RPMI8226 (cell line): ENCODE measurements around the gene PLEKHA3.
"Not testable (repeated sequence)": the region's sequence is repeated elsewhere in the genome, so short reads cannot be mapped to it uniquely, and the experiment has no call there.

Experiments used
- DNase-seq: peaks from one replicate; pipeline ENCODE4 v3.0.0-alpha.2; 2015

PLEKHA3 gene

GRCh38 chr2:178479275-178479616, 1.0 kb upstream of the PLEKHA3 start:
- no peak for DNase-seq

GRCh38 chr2:178479758-178480226, 465 bp upstream of the PLEKHA3 start:
- DNase-seq, result no peak

- DNase-seq, result no peak
Observed at GRCh38 chr2:178482437-178482836, 2.2 kb downstream of the PLEKHA3 start.

- no peak for DNase-seq
Observed at GRCh38 chr2:178484245-178485041, 4.2 kb downstream of the PLEKHA3 start.

GRCh38 chr2:178485356-178485755, 5.1 kb downstream of the PLEKHA3 start:
- DNase-seq, result no peak

GRCh38 chr2:178491612-178492011, 11.4 kb downstream of the PLEKHA3 start:
- no peak for DNase-seq

GRCh38 chr2:178496049-178496448, 15.8 kb downstream of the PLEKHA3 start:
- DNase-seq, result no peak

- DNase-seq, result no peak
Observed at GRCh38 chr2:178498137-178498536, 17.9 kb downstream of the PLEKHA3 start.

GRCh38 chr2:178499640-178500039, 19.4 kb downstream of the PLEKHA3 start:
- DNase-seq, result no peak

- no peak for DNase-seq
Observed at GRCh38 chr2:178502751-178503150, 22.5 kb downstream of the PLEKHA3 start.

- DNase-seq, result no peak
Observed at GRCh38 chr2:178506101-178506500, 25.8 kb downstream of the PLEKHA3 start.

GRCh38 chr2:178506524-178506923, 26.3 kb downstream of the PLEKHA3 start:
- no peak for DNase-seq

GRCh38 chr2:178506949-178507348, 26.7 kb downstream of the PLEKHA3 start:
- DNase-seq, result no peak

GRCh38 chr2:178508646-178509045, 28.4 kb downstream of the PLEKHA3 start:
- DNase-seq, result no peak

GRCh38 chr2:178510384-178510783, 30.1 kb downstream of the PLEKHA3 start:
- no peak for DNase-seq

GRCh38 chr2:178512484-178512883, 32.2 kb downstream of the PLEKHA3 start:
- DNase-seq, result no peak

GRCh38 chr2:178513876-178514275, 33.6 kb downstream of the PLEKHA3 start:
- no peak for DNase-seq

- DNase-seq, result no peak
Observed at GRCh38 chr2:178514664-178515063, 34.4 kb downstream of the PLEKHA3 start.

- DNase-seq, result no peak
Observed at GRCh38 chr2:178517496-178517895, 37.2 kb downstream of the PLEKHA3 start.

GRCh38 chr2:178521304-178522150, 41.3 kb downstream of the PLEKHA3 start:
- no peak for DNase-seq

- peak; percentile 65 for DNase-seq
Observed at GRCh38 chr2:178522950-178523595, 42.8 kb downstream of the PLEKHA3 start.

GRCh38 chr2:178523596-178524134, 43.4 kb downstream of the PLEKHA3 start:
- no peak for DNase-seq

- DNase-seq, result not testable (repeated sequence)
Observed at GRCh38 chr2:178525010-178525409, 44.8 kb downstream of the PLEKHA3 start.
